IMR-90 (cell line): ENCODE data around the gene ABHD16A. TPM values are rescaled to one million over a fixed set of nuclear protein-coding genes. Genes with fewer than 3 reads are reported as not detected.
A peak's percentile ranks its signal among the peaks of the same experiment; 100 is the strongest.

Experiments used
- ATAC-seq: fragments of 200-7000 bp; cut with Tn5 transposase; 2 replicates; pipeline ENCODE4 v1.9.1; 2020; ENCODE audit warnings: low read depth, mild to moderate bottlenecking, moderate library complexity
- BruUV-seq: library from RNA; stranded (reverse); fragments of 400-500 nt; replicated peaks from 2 replicates; lab custom pipeline; 2021; lab: Mats Ljungman, UMichigan
- CTCF ChIA-PET: fragments of 300-600 bp; formaldehyde crosslinking; extraction: SDS; loops from one replicate; lab custom pipeline; 2021; ENCODE audit warnings: antibody characterized with exemption; lab: Yijun Ruan, JAX
- POLR2A ChIA-PET: fragments of 300-600 bp; sonication (Branson Sonifier 250); formaldehyde crosslinking; loops from one replicate; lab custom pipeline; 2022; ENCODE audit warnings: antibody characterized with exemption; ENCODE audit not compliant: unreplicated experiment; lab: Charles Lee
- DNase-seq: peaks from one replicate; pipeline ENCODE4 v3.0.0; 2013
- H2AFZ ChIP-seq: replicated peaks from 2 replicates; pipeline ENCODE3; 2013; ENCODE audit warnings: low read length, mild to moderate bottlenecking; ENCODE audit not compliant: poor library complexity
- H2AK5ac ChIP-seq: 2 replicates; pipeline ENCODE4 v1.6.1; 2013; ENCODE audit warnings: low read depth, low read length, inconsistent platforms
- H2AK9ac ChIP-seq: replicated peaks from 2 replicates; pipeline ENCODE3; 2013; ENCODE audit warnings: mild to moderate bottlenecking, low read depth, low read length, moderate library complexity; ENCODE audit not compliant: poor library complexity
- H2BK120ac ChIP-seq: 2 replicates; pipeline ENCODE4 v1.6.1; 2013; ENCODE audit warnings: low read depth, low read length, inconsistent platforms
- H2BK15ac ChIP-seq: 3 replicates; pipeline ENCODE4 v1.6.1; 2013; ENCODE audit warnings: low read depth, low read length, inconsistent platforms
- H2BK20ac ChIP-seq: 2 replicates; pipeline ENCODE4 v1.6.1; 2013; ENCODE audit warnings: low read depth, mild to moderate bottlenecking, inconsistent platforms, low read length, moderate library complexity
- H2BK5ac ChIP-seq: 2 replicates; pipeline ENCODE4 v1.6.1; 2013; ENCODE audit warnings: mild to moderate bottlenecking, low read depth, low read length, inconsistent platforms; ENCODE audit not compliant: poor library complexity, severe bottlenecking
- H3K14ac ChIP-seq: replicated peaks from 2 replicates; pipeline ENCODE4 v1.6.1; 2013; ENCODE audit warnings: low read depth, low read length, inconsistent platforms
- H3K18ac ChIP-seq: 2 replicates; pipeline ENCODE4 v1.6.1; 2013; ENCODE audit warnings: low read depth, low read length, control low read depth
- H3K23ac ChIP-seq: 2 replicates; pipeline ENCODE4 v1.6.1; 2013; ENCODE audit warnings: low read depth, low read length, inconsistent platforms
- H3K27ac ChIP-seq: 2 replicates; pipeline ENCODE4 v1.5.1; 2013; ENCODE audit warnings: mild to moderate bottlenecking, control low read depth, low read length; ENCODE audit not compliant: insufficient read depth
- H3K27me3 ChIP-seq: 2 replicates; pipeline ENCODE4 v1.6.1; 2013; ENCODE audit warnings: low read length; ENCODE audit not compliant: control insufficient read depth, insufficient read depth
- H3K36me3 ChIP-seq: 2 replicates; pipeline ENCODE4 v1.6.1; 2013; ENCODE audit warnings: low read length, mixed read lengths; ENCODE audit not compliant: control insufficient read depth, insufficient read depth
- H3K4ac ChIP-seq: 2 replicates; pipeline ENCODE4 v1.6.1; 2013; ENCODE audit warnings: low read depth, low read length, inconsistent platforms
- H3K4me1 ChIP-seq: 2 replicates; pipeline ENCODE4 v1.6.1; 2013; ENCODE audit warnings: low read length, mixed read lengths; ENCODE audit not compliant: control insufficient read depth, insufficient read depth
- H3K4me2 ChIP-seq: 2 replicates; pipeline ENCODE4 v1.6.1; 2013; ENCODE audit warnings: low read depth, mild to moderate bottlenecking, control low read depth, low read length, moderate library complexity
- H3K4me3 ChIP-seq: 2 replicates; pipeline ENCODE4 v1.5.1; 2013; ENCODE audit warnings: low read depth, mild to moderate bottlenecking, control low read depth, low read length, moderate library complexity; ENCODE audit not compliant: insufficient read depth
- H3K56ac ChIP-seq: 2 replicates; pipeline ENCODE4 v1.6.1; 2013; ENCODE audit warnings: low read length, inconsistent platforms; ENCODE audit not compliant: insufficient read depth; ENCODE audit errors: extremely low read depth
- H3K79me1 ChIP-seq, 2 experiments: 2 replicates each; pipeline ENCODE4 v1.6.1; 2013; ENCODE audit warnings: low read length in 2 of 2, inconsistent platforms in 1 of 2, low read depth in 1 of 2
- H3K9ac ChIP-seq: 2 replicates; pipeline ENCODE4 v1.6.1; 2013; ENCODE audit warnings: low read depth, low read length, control low read depth
- H3K9me1 ChIP-seq: 2 replicates; pipeline ENCODE4 v1.6.1; 2013; ENCODE audit warnings: low read length, inconsistent platforms; ENCODE audit not compliant: insufficient read depth
- H3K9me3 ChIP-seq: 2 replicates; pipeline ENCODE4 v1.6.1; 2013; ENCODE audit warnings: low read length; ENCODE audit not compliant: control insufficient read depth, insufficient read depth
- H4K20me1 ChIP-seq: 2 replicates; pipeline ENCODE4 v1.6.1; 2013; ENCODE audit warnings: low read length, inconsistent platforms; ENCODE audit not compliant: insufficient read depth
- H4K5ac ChIP-seq: 2 replicates; pipeline ENCODE4 v1.6.1; 2013; ENCODE audit warnings: mild to moderate bottlenecking, low read depth, low read length, control low read depth
- H4K8ac ChIP-seq, 2 experiments: 2 replicates each; pipeline ENCODE4 v1.6.1; 2013; ENCODE audit warnings: low read depth in 2 of 2, low read length in 2 of 2, control low read depth in 1 of 2, inconsistent platforms in 1 of 2
- H4K91ac ChIP-seq: 2 replicates; pipeline ENCODE4 v1.6.1; 2013; ENCODE audit warnings: low read depth, low read length, inconsistent platforms; ENCODE audit not compliant: insufficient read depth
- FOS ChIP-seq: fragments of 150-350 bp; IDR thresholded peaks from 2 replicates; pipeline ENCODE4 v1.6.1; 2016; ENCODE audit warnings: low read depth, low read length
- MAFK ChIP-seq: IDR thresholded peaks from 2 replicates; pipeline ENCODE4 v1.6.1; 2012; ENCODE audit warnings: low read depth, low read length, improper control_type of control experiment
- MAZ ChIP-seq: IDR thresholded peaks from 2 replicates; pipeline ENCODE4 v1.6.1; 2012; ENCODE audit warnings: low read depth, mild to moderate bottlenecking, low read length, improper control_type of control experiment, moderate library complexity, borderline replicate concordance
- NFE2L2 ChIP-seq: fragments of 150-350 bp; IDR thresholded peaks from 2 replicates; pipeline ENCODE4 v1.6.1; 2016; ENCODE audit warnings: low read depth, mild to moderate bottlenecking, low read length
- POLR2A ChIP-seq: IDR thresholded peaks from 2 replicates; pipeline ENCODE4 v1.6.1; 2012; ENCODE audit warnings: mild to moderate bottlenecking, low read depth, low read length
- RAD21 ChIP-seq: IDR thresholded peaks from 2 replicates; pipeline ENCODE4 v1.6.1; 2012; ENCODE audit warnings: low read length, improper control_type of control experiment
- WGBS, 2 experiments: methylation state at CpG; one replicate each; pipeline versions ENCODE4 v1.1.5 to v1.1.7; 2013; ENCODE audit warnings: missing lambda C conversion rate in 2 of 2; ENCODE audit not compliant: insufficient read length in 1 of 2; ENCODE audit errors: extremely low coverage in 2 of 2; 5-methylcytosine and 5-hydroxymethylcytosine counted together
- dilution Hi-C: fragments of 300-500 bp; cut with HindIII; formaldehyde crosslinking; loops from one replicate; pipeline ENCODE4 v1.14.3; 2018; ENCODE audit warnings: low sequenced_read_pairs; ENCODE audit not compliant: unreplicated experiment
- in situ Hi-C: fragments of 300-500 bp; cut with MboI; formaldehyde crosslinking; loops from 3 replicates; pipeline ENCODE4 v1.14.3; 2019; ENCODE audit warnings: low sequenced_read_pairs, inconsistent platforms, mixed read lengths
- intact Hi-C: fragments of 100-400 bp; cut with micrococcal nuclease; formaldehyde crosslinking; loops from 2 replicates; pipeline ENCODE4 v1.10.0; 2022
- polyA plus RNA-seq, 3 experiments: library from polyadenylated mRNA; depleted of rRNA; stranded (reverse); fragments of >200 nt; gene quantifications; 2 replicates each; pipeline ENCODE4 v1.2.3, GENCODE V29; 2012; ENCODE audit warnings: low replicate concordance in 1 of 3
- total RNA-seq: library from RNA; depleted of rRNA; stranded (reverse); fragments of >200 nt; gene quantifications from 2 replicates; pipeline ENCODE4 v1.2.3, GENCODE V29; 2012

ABHD16A gene
- total and polyA plus RNA-seq, 2 of the 4 experiments (the other 2 are of a cell fraction) = 31.5 to 35.1 TPM

DNA sequence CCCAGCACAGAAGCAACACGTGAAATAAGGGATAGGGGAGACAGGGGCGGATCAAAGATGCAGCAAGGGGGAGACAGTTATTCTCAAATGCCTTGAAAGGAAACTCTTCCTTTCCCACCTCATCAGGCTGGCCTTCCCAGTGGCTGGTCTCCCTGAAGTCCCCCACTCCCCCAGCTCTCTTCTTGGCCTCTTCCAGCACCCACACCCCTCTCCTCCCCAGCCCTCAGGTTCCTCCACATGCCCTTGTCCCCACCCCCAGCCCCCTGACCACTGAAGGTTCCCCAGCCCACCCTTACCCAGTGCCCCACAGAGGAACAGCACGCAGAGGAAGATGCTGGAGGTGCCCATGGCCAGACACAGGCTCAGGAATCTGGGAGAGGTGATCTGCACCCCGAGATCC, 10.3 kb upstream of the ABHD16A start:
- H2BK120ac ChIP-seq = no peak overlapping the region
- H3K4me1 ChIP-seq = no peaks in the 10 kb centered on the region
- no peak overlapping the region for H3K56ac ChIP-seq
- no peak overlapping the region for H4K5ac ChIP-seq
- no peak for ATAC-seq
- no peak for DNase-seq
- TF ChIP-seq RAD21 = no peak
- no peak for TF ChIP-seq FOS
- TF ChIP-seq MAFK = no peak
- no peak for TF ChIP-seq POLR2A
- TF ChIP-seq NFE2L2 = no peak
- no peak for TF ChIP-seq MAZ
- H2BK5ac ChIP-seq = no peak overlapping the region
- H3K18ac ChIP-seq = no peak overlapping the region
- in situ Hi-C loops (no loop called here), intact Hi-C loops (no loop called here), dilution Hi-C loops (no loop called here)
- no peak overlapping the region for H2BK15ac ChIP-seq
- no peak overlapping the region for H3K9ac ChIP-seq
- POLR2A ChIA-PET = no interaction called here
- H4K8ac ChIP-seq = no peak overlapping the region
- no peak overlapping the region for H3K4me2 ChIP-seq
- CTCF ChIA-PET = no interaction called here
- no peak overlapping the region for H3K4ac ChIP-seq
- no peak overlapping the region for H3K4me3 ChIP-seq
- no peak overlapping the region for H3K14ac ChIP-seq
- no peak overlapping the region for H2AK5ac ChIP-seq
- H3K9me1 ChIP-seq = no peaks in the 10 kb centered on the region
- H4K91ac ChIP-seq = no peak overlapping the region
- peaks cover 37% of the 10 kb centered on the region for H3K27me3 ChIP-seq
- H3K36me3 ChIP-seq = no peaks in the 10 kb centered on the region
- no peak overlapping the region for H2BK20ac ChIP-seq
- H3K27ac ChIP-seq = no peak overlapping the region
- H2AK9ac ChIP-seq = peak overlapping the region; percentile 61
- H4K20me1 ChIP-seq = no peaks in the 10 kb centered on the region; the same call in 1 of the 2 replicates
- no peak overlapping the region for H2AFZ ChIP-seq
- H3K23ac ChIP-seq = no peak overlapping the region
- no CpG with 5 or more reads among the region's 4 CpGs for WGBS, 2 experiments
- no TSS peak for BruUV-seq
- no peaks in the 10 kb centered on the region for H3K79me1 ChIP-seq
- H3K9me3 ChIP-seq = no peaks in the 10 kb centered on the region
